Endothelial cell (in vitro differentiated cells): ENCODE measurements around the gene POLR3E. TPM values are rescaled to one million over a fixed set of nuclear protein-coding genes. Genes with fewer than 3 reads are reported as not detected.

Experiments
- DNase-seq: peaks from one replicate; pipeline ENCODE4 v3.0.0; 2021; ENCODE audit warnings: low spot score
- H3K27ac Mint-ChIP-seq: one replicate; pipeline ENCODE4 v1.8.0; 2021; ENCODE audit warnings: mixed read lengths, inconsistent platforms; ENCODE audit not compliant: unreplicated experiment
- H3K27me3 Mint-ChIP-seq: one replicate; pipeline ENCODE4 v1.8.0; 2021; ENCODE audit warnings: mild to moderate bottlenecking, moderate library complexity, mixed read lengths, inconsistent platforms; ENCODE audit not compliant: unreplicated experiment
- H3K36me3 Mint-ChIP-seq: one replicate; pipeline ENCODE4 v1.8.0; 2021; ENCODE audit warnings: mild to moderate bottlenecking, low read depth, mixed read lengths, inconsistent platforms; ENCODE audit not compliant: unreplicated experiment
- H3K4me1 Mint-ChIP-seq: one replicate; pipeline ENCODE4 v1.8.0; 2021; ENCODE audit warnings: mild to moderate bottlenecking, mixed read lengths, inconsistent platforms; ENCODE audit not compliant: unreplicated experiment
- H3K4me3 Mint-ChIP-seq: one replicate; pipeline ENCODE4 v1.8.0; 2021; ENCODE audit warnings: mild to moderate bottlenecking, mixed read lengths, inconsistent platforms; ENCODE audit not compliant: unreplicated experiment
- H3K9me3 Mint-ChIP-seq: one replicate; pipeline ENCODE4 v1.8.0; 2021; ENCODE audit warnings: mixed read lengths, inconsistent platforms; ENCODE audit not compliant: unreplicated experiment
- total RNA-seq: library from RNA; stranded (reverse); fragmentation: NEBNext Ultra II Directional; extraction: Animal tissue kit (Norgen Biotek cat#: 25700); gene quantifications from one replicate; pipeline ENCODE4 v1.2.1, GENCODE V29; 2021; ENCODE audit not compliant: unreplicated experiment
- TF ChIP-seq, protein P1 (sequence below): fragments of 200-600 bp; sonication (generic); IDR thresholded peaks from one replicate; pipeline ENCODE4 v1.5.0; 2021; ENCODE audit warnings: antibody characterized with exemption; ENCODE audit not compliant: unreplicated experiment

Gene POLR3E
- total RNA-seq, 1 donor from 2014 or later: 47.3 TPM

DNA sequence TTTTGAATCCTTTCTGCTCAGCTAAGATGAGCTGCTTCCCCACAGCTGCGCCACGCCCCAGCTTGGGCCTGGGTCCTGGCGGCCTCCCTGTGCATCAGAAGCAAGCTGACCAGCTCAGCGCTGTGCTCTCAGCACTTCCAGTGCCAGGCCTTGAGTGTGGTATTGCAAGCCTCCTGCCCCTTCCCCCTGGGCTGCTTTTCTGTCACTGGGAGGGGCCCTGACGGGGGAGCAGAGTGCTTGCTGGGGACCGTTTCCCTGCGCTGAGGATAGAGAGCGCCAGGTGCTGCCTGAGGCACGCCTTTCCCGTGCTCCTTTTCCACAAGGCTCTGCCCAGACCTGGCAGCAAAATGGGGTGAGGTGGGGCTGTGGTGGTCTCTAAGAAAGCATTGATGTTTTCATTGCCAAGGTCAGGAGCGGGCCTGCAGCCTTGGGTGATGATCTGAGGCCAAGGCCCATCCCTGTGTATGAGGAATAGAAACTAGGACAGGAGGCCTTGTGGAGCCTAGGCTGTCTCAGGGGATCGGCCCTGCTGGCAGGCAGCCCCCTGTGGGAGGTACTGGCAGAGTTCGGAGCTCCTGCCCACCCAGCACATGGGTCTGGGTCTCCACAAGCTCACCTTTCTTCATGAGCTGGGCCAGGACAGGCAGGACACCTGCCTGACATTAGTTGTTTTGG, 29.7 kb downstream of the POLR3E start:
- peak overlapping the region; percentile 47 for H3K4me3 Mint-ChIP-seq
- H3K27ac Mint-ChIP-seq: no peak overlapping the region
- TF ChIP-seq, protein P1, sequence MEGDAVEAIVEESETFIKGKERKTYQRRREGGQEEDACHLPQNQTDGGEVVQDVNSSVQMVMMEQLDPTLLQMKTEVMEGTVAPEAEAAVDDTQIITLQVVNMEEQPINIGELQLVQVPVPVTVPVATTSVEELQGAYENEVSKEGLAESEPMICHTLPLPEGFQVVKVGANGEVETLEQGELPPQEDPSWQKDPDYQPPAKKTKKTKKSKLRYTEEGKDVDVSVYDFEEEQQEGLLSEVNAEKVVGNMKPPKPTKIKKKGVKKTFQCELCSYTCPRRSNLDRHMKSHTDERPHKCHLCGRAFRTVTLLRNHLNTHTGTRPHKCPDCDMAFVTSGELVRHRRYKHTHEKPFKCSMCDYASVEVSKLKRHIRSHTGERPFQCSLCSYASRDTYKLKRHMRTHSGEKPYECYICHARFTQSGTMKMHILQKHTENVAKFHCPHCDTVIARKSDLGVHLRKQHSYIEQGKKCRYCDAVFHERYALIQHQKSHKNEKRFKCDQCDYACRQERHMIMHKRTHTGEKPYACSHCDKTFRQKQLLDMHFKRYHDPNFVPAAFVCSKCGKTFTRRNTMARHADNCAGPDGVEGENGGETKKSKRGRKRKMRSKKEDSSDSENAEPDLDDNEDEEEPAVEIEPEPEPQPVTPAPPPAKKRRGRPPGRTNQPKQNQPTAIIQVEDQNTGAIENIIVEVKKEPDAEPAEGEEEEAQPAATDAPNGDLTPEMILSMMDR: no peak
- H3K36me3 Mint-ChIP-seq: peaks cover 22% of the 10 kb centered on the region
- no peak for DNase-seq
- peaks cover under 1% of the 10 kb centered on the region for H3K27me3 Mint-ChIP-seq
- H3K9me3 Mint-ChIP-seq: no peaks in the 10 kb centered on the region
- H3K4me1 Mint-ChIP-seq: no peaks in the 10 kb centered on the region

DNA sequence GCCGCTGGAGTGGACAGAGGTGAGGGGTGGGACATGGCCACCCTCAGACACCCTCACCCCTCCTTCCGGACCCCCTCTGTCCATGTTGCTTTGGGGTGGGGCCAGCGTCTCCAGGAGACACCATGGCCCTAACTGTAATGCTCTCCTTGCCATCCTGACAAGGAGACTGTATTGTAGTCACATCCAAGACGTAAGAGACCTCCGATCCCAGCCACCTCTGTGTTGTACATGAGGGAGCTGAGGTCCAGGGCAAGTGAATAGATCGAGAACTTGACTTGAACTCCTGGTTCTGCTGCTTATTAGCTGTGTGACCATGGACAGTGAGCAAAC, 30.2 kb downstream of the POLR3E start:
- H3K27me3 Mint-ChIP-seq: no peaks in the 10 kb centered on the region
- DNase-seq: no peak
- TF ChIP-seq, protein P1: no peak
- peaks cover 25% of the 10 kb centered on the region for H3K36me3 Mint-ChIP-seq
- no peaks in the 10 kb centered on the region for H3K9me3 Mint-ChIP-seq
- H3K4me1 Mint-ChIP-seq: no peaks in the 10 kb centered on the region
- H3K4me3 Mint-ChIP-seq: no peak overlapping the region
- no peak overlapping the region for H3K27ac Mint-ChIP-seq

DNA sequence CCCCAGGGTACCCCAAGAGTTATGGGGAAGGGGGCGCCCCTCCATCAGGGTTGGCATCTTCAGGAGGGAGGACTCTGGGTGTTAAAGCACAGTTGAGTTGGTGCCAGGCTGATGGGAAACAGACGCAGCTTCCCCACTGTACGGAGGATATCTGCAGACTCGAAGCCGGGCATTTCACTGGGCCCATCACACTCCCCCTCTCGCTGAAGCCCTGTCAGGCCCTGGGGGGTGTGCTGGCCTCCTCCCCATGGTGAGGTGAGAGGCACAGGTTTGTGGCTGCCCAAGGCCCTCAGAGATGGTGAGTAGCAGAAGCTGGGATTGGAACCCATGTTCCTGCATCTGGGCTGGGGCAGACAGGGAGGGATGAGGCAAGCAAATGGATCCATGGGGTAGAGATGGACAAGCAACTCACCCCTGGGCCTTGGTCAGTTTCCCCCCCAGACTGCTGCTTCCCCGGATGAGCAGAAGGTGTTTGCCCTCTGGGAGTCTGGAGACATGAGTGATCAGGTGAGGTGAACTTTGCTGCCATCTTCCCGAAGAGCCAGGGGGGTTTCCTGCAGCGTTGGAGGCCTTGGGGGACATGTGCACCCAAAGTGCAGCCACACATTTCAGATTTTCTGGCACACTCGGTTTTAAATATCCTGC, 31.0 kb downstream of the POLR3E start:
- no peak for DNase-seq
- H3K27me3 Mint-ChIP-seq: no peaks in the 10 kb centered on the region
- TF ChIP-seq, protein P1: no peak
- H3K27ac Mint-ChIP-seq: no peak overlapping the region
- H3K4me3 Mint-ChIP-seq: no peak overlapping the region
- no peaks in the 10 kb centered on the region for H3K9me3 Mint-ChIP-seq
- peaks cover 28% of the 10 kb centered on the region for H3K36me3 Mint-ChIP-seq
- no peaks in the 10 kb centered on the region for H3K4me1 Mint-ChIP-seq

DNA sequence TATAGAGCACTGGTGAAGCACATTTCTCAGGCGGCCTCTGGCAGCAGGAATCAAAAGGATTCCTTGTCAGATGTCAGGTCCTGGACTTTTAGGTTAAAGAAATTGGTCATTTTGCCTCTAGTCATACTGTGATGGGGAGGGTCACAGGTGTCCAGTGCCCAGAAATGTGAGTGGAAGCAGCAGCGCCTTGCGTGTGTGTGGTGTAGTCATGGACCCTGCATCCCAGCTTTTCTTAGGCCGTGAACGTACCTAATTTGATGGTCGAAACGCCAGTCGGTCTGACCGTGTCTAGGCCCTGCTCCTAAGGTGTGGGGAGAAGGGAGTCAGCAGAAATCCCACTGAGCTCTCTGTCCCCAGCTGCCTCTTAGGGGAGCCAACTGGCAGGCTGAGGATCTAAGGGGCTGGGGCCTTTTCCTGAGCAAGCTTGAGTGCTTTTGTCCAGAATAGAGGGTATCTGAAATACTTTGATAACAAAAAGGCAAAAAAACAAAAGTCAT, 32.0 kb downstream of the POLR3E start:
- H3K4me3 Mint-ChIP-seq: no peak overlapping the region
- H3K36me3 Mint-ChIP-seq: peaks cover 27% of the 10 kb centered on the region
- no peaks in the 10 kb centered on the region for H3K27me3 Mint-ChIP-seq
- TF ChIP-seq, protein P1: no peak
- H3K27ac Mint-ChIP-seq: no peak overlapping the region
- H3K9me3 Mint-ChIP-seq: no peaks in the 10 kb centered on the region
- DNase-seq: no peak
- H3K4me1 Mint-ChIP-seq: no peaks in the 10 kb centered on the region

DNA sequence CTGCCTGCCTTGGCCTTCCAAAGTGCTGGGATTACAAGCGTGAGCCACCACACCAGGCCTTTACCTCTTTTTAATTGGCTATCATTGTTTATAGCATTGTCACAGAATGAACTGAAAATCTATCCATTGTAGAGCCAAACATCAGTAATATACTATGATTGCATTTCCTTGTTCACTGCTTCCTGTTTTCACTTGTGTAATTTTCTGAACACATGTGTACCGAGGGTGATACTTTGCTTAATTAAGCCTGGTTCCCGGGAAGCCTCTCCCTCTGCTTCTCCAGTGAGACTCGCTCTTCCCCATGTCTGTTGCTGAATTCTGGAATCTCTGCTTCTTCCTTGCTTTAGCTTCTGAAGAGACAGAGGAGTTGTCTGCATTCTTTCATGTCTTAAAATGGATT, 33.1 kb downstream of the POLR3E start:
- no peak overlapping the region for H3K4me3 Mint-ChIP-seq
- DNase-seq: no peak
- H3K4me1 Mint-ChIP-seq: no peaks in the 10 kb centered on the region
- peak overlapping the region; percentile 45 for H3K27ac Mint-ChIP-seq
- H3K36me3 Mint-ChIP-seq: peaks cover 31% of the 10 kb centered on the region
- no peaks in the 10 kb centered on the region for H3K27me3 Mint-ChIP-seq
- TF ChIP-seq, protein P1: no peak
- no peaks in the 10 kb centered on the region for H3K9me3 Mint-ChIP-seq
